GM23248 (cell line): ENCODE measurements around the gene PRR12. TPM values are rescaled to one million over a fixed set of nuclear protein-coding genes. Genes with fewer than 3 reads are reported as not detected.
A peak's percentile ranks its signal among the peaks of the same experiment; 100 is the strongest.

ENCODE experiments used
- DNase-seq: peaks from one replicate; pipeline ENCODE4 v3.0.0-alpha.2; 2015
- H2AFZ ChIP-seq: fragments of 200-600 bp; sonication (generic); 2 replicates; pipeline ENCODE4 v1.6.1; 2016; ENCODE audit warnings: antibody characterized with exemption
- H3F3A ChIP-seq: fragments of 200-600 bp; sonication (generic); 2 replicates; pipeline ENCODE4 v1.6.1; 2016; ENCODE audit warnings: mild to moderate bottlenecking, antibody characterized with exemption, mixed run types; ENCODE audit not compliant: insufficient read depth
- H3K27ac ChIP-seq: fragments of 200-600 bp; sonication (generic); 2 replicates; pipeline ENCODE4 v1.5.1; 2016; ENCODE audit warnings: mild to moderate bottlenecking
- H3K27me3 ChIP-seq: fragments of 200-600 bp; sonication (generic); replicated peaks from 2 replicates; pipeline ENCODE4 v1.6.1; 2016; ENCODE audit warnings: mild to moderate bottlenecking; ENCODE audit not compliant: insufficient read depth
- H3K36me3 ChIP-seq: fragments of 200-600 bp; sonication (generic); 2 replicates; pipeline ENCODE4 v1.6.1; 2016; ENCODE audit warnings: low read depth, mild to moderate bottlenecking
- H3K4me1 ChIP-seq: fragments of 200-600 bp; sonication (generic); 2 replicates; pipeline ENCODE4 v1.6.1; 2016; ENCODE audit warnings: mild to moderate bottlenecking; ENCODE audit not compliant: insufficient read depth
- H3K4me2 ChIP-seq: fragments of 200-600 bp; sonication (generic); one replicate; pipeline ENCODE4 v1.6.1; 2016; ENCODE audit warnings: mild to moderate bottlenecking; ENCODE audit not compliant: unreplicated experiment
- H3K4me3 ChIP-seq: fragments of 200-600 bp; sonication (generic); 2 replicates; pipeline ENCODE4 v1.5.1; 2016; ENCODE audit warnings: mild to moderate bottlenecking
- H3K79me2 ChIP-seq: fragments of 200-600 bp; sonication (generic); 2 replicates; pipeline ENCODE4 v1.6.1; 2016; ENCODE audit warnings: mild to moderate bottlenecking; ENCODE audit not compliant: insufficient read depth
- H3K9ac ChIP-seq: fragments of 200-600 bp; sonication (generic); 2 replicates; pipeline ENCODE4 v1.6.1; 2016; ENCODE audit warnings: mild to moderate bottlenecking
- H3K9me2 ChIP-seq: fragments of 200-600 bp; sonication (generic); 2 replicates; pipeline ENCODE4 v1.6.1; 2016; ENCODE audit warnings: mixed run types, mild to moderate bottlenecking, moderate library complexity; ENCODE audit not compliant: insufficient read depth
- H3K9me3 ChIP-seq: fragments of 200-600 bp; sonication (generic); one replicate; pipeline ENCODE4 v1.6.1; 2017; ENCODE audit warnings: low read depth
- H4K20me1 ChIP-seq: fragments of 200-600 bp; sonication (generic); 2 replicates; pipeline ENCODE4 v1.6.0; 2016; ENCODE audit not compliant: insufficient read depth
- EZH2 ChIP-seq: fragments of 200-600 bp; sonication (generic); IDR thresholded peaks from 2 replicates; pipeline ENCODE4 v1.6.1; 2018; ENCODE audit warnings: antibody characterized with exemption, mild to moderate bottlenecking; ENCODE audit not compliant: insufficient read depth, poor library complexity, severe bottlenecking
- EZH2phosphoT487 ChIP-seq: fragments of 200-600 bp; sonication (generic); IDR thresholded peaks from 2 replicates; pipeline ENCODE4 v1.6.1; 2018; ENCODE audit warnings: antibody characterized with exemption, moderate library complexity, mild to moderate bottlenecking, low read depth; ENCODE audit not compliant: insufficient read depth
- WGBS, 2 experiments: methylation state at CpG; one replicate each; pipeline ENCODE4 v1.1.6; 2015 to 2017; ENCODE audit warnings: low lambda C conversion rate in 2 of 2, low coverage in 1 of 2; ENCODE audit errors: missing lambda C conversion rate in 2 of 2; 5-methylcytosine and 5-hydroxymethylcytosine counted together
- in situ Hi-C: fragments of 300-500 bp; cut with MboI; formaldehyde crosslinking; loops from 2 replicates; pipeline ENCODE4 v1.15.0; 2020
- polyA plus RNA-seq: library from polyadenylated mRNA; unstranded; fragments of >200 nt; fragmentation: Nextera tagmentation; extraction: Ambion mirVana; gene quantifications from 2 replicates; pipeline ENCODE4 v1.2.1, GENCODE V29; 2016
- total RNA-seq: library from RNA; depleted of rRNA; stranded (reverse); fragments of >200 nt; shearing (Covaris generic); gene quantifications from 2 replicates; pipeline ENCODE4 v1.2.3, GENCODE V29; 2014

Gene PRR12
- total and polyA plus RNA-seq, 2 experiments from 2014 or later, result 0.86 to 2.9 TPM

GRCh38 chr19:49593233-49594113 lies 2.5 kb downstream of the PRR12 start:
- Histone ChIP-seq H3F3A (peaks cover 13% of the 10 kb centered on the region), H3K4me3 (peak overlapping the region; percentile 95), H3K4me2 (peak overlapping the region; percentile 96), H3K79me2 (peaks cover 60% of the 10 kb centered on the region), H3K27ac (peak overlapping the region; percentile 61), H3K9me3 (no peaks in the 10 kb centered on the region), H4K20me1 (peaks cover 6% of the 10 kb centered on the region; the same call in 1 of the 2 replicates), H3K9ac (peak overlapping the region; percentile 80), H3K36me3 (no peaks in the 10 kb centered on the region; the same call in 1 of the 2 replicates), H3K4me1 (peaks cover 9% of the 10 kb centered on the region), H3K27me3 (no peaks in the 10 kb centered on the region), H3K9me2 (no peaks in the 10 kb centered on the region), H2AFZ (peak overlapping the region; percentile 75)
- DNase-seq, result peak; percentile 96
- 7 to 19% methylated on average over 11 to 27 of the region's 27 CpGs for WGBS, 2 experiments
- no peak for TF ChIP-seq EZH2
- TF ChIP-seq EZH2phosphoT487, result no peak
- in situ Hi-C loops, result no loop called here

- peaks cover 69% of the 10 kb centered on the region for H3K79me2 ChIP-seq
- in situ Hi-C loops, result no loop called here
- no peaks in the 10 kb centered on the region; the same call in 1 of the 2 replicates for H3K36me3 ChIP-seq
- no peaks in the 10 kb centered on the region for H3K9me3 ChIP-seq
- no peak overlapping the region; the same call in 1 of the 2 replicates for H3K4me3 ChIP-seq
- DNase-seq, result no peak
- peaks cover 6% of the 10 kb centered on the region; the same call in 1 of the 2 replicates for H4K20me1 ChIP-seq
- peaks cover 9% of the 10 kb centered on the region for H3K4me1 ChIP-seq
- TF ChIP-seq EZH2phosphoT487 (no peak), EZH2 (no peak)
- peaks cover 13% of the 10 kb centered on the region for H3F3A ChIP-seq
- no peak overlapping the region for H3K4me2 ChIP-seq
- H2AFZ ChIP-seq, result no peak overlapping the region
- H3K9me2 ChIP-seq, result no peaks in the 10 kb centered on the region
- 80 to 88% methylated on average over 26 to 35 of the region's 35 CpGs for WGBS, 2 experiments
- peak overlapping the region; percentile 59 for H3K27ac ChIP-seq
- H3K9ac ChIP-seq, result peak overlapping the region; percentile 58; the same call in 1 of the 2 replicates
- no peaks in the 10 kb centered on the region for H3K27me3 ChIP-seq
Measured at GRCh38 chr19:49594157-49594992, 3.4 kb downstream of the PRR12 start.

- Histone ChIP-seq H3K9me2 (no peaks in the 10 kb centered on the region), H3K4me1 (peaks cover 9% of the 10 kb centered on the region), H4K20me1 (peaks cover 6% of the 10 kb centered on the region; the same call in 1 of the 2 replicates), H3K9me3 (no peaks in the 10 kb centered on the region), H2AFZ (no peak overlapping the region), H3F3A (peaks cover 13% of the 10 kb centered on the region), H3K79me2 (peaks cover 77% of the 10 kb centered on the region), H3K4me3 (no peak overlapping the region), H3K9ac (no peak overlapping the region), H3K36me3 (peaks cover 3% of the 10 kb centered on the region; the same call in 1 of the 2 replicates), H3K27me3 (no peaks in the 10 kb centered on the region), H3K27ac (no peak overlapping the region), H3K4me2 (no peak overlapping the region)
- WGBS, 2 experiments, result 85 to 91% methylated on average over 15 to 33 of the region's 35 CpGs
- in situ Hi-C loops, result no loop called here
- TF ChIP-seq EZH2phosphoT487, result no peak
- no peak for TF ChIP-seq EZH2
- no peak for DNase-seq
Measured at GRCh38 chr19:49594993-49595818, 4.2 kb downstream of the PRR12 start.
